Measurements from ENCODE around the gene EIF6. TPM values are rescaled to one million over a fixed set of nuclear protein-coding genes. Genes with fewer than 3 reads are reported as not detected.
A peak's percentile ranks its signal among the peaks of the same experiment; 100 is the strongest.

Gene EIF6
- total and polyA plus RNA-seq, 9 of the 15 experiments (the other 6 are each of a cell fraction or from before 2014, with no cell fraction given) = 165 to 832 (median 229) TPM

GRCh38 chr20:35327074-35327976 is 42.8 kb upstream of the EIF6 start (continued):
- TF ChIP-seq, protein P1, sequence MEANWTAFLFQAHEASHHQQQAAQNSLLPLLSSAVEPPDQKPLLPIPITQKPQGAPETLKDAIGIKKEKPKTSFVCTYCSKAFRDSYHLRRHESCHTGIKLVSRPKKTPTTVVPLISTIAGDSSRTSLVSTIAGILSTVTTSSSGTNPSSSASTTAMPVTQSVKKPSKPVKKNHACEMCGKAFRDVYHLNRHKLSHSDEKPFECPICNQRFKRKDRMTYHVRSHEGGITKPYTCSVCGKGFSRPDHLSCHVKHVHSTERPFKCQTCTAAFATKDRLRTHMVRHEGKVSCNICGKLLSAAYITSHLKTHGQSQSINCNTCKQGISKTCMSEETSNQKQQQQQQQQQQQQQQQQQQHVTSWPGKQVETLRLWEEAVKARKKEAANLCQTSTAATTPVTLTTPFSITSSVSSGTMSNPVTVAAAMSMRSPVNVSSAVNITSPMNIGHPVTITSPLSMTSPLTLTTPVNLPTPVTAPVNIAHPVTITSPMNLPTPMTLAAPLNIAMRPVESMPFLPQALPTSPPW (CRISPR knock-in tag; IDR thresholded peaks at IDR 0.05) = no peak
- TF ChIP-seq, protein P2, sequence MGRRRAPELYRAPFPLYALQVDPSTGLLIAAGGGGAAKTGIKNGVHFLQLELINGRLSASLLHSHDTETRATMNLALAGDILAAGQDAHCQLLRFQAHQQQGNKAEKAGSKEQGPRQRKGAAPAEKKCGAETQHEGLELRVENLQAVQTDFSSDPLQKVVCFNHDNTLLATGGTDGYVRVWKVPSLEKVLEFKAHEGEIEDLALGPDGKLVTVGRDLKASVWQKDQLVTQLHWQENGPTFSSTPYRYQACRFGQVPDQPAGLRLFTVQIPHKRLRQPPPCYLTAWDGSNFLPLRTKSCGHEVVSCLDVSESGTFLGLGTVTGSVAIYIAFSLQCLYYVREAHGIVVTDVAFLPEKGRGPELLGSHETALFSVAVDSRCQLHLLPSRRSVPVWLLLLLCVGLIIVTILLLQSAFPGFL (CRISPR knock-in tag; IDR thresholded peaks at IDR 0.05) = no peak
- TF ChIP-seq ELF4 (CRISPR knock-in tag; IDR thresholded peaks at IDR 0.05) (no peak), NFE2 (IDR thresholded peaks at IDR 0.05; ENCODE audit: low read depth) (no peak), FOXK2 (conservative IDR thresholded peaks at IDR 0.05 in 1 of 2, IDR thresholded peaks at IDR 0.05 in 1 of 2; ENCODE audit: low read depth in 2 of 2) (peak in 1 of 2 experiments; percentile 20; a peak in 1 of 4 replicates), JUND (IDR thresholded peaks at IDR 0.05; ENCODE audit: borderline replicate concordance, low read depth, low read length) (peak; percentile 95), JUND (tag; IDR thresholded peaks at IDR 0.05; ENCODE audit: borderline replicate concordance, low read depth, low read length) (peak; percentile 90; the same call in 1 of the 3 replicates), SPI1 (IDR thresholded peaks at IDR 0.05; ENCODE audit: borderline replicate concordance, low read depth, low read length) (no peak), GATA2 (CRISPR knock-in tag; IDR thresholded peaks at IDR 0.05) (peak; percentile 21; the same call in 1 of the 2 replicates), CAMTA2 (CRISPR knock-in tag; conservative IDR thresholded peaks at IDR 0.05) (no peak), FUS (optimal IDR thresholded peaks at IDR 0.05; ENCODE audit: low read depth, low read length) (no peak), NR2F6 (CRISPR knock-in tag; IDR thresholded peaks at IDR 0.05) (no peak), KAT7 (CRISPR knock-in tag; IDR thresholded peaks at IDR 0.05; ENCODE audit: borderline replicate concordance) (no peak), PRMT5 (CRISPR knock-in tag; IDR thresholded peaks at IDR 0.05) (no peak), TAL1 (IDR thresholded peaks at IDR 0.05) (peak; percentile 27; the same call in 1 of the 2 replicates), KDM1A (IDR thresholded peaks at IDR 0.05) (peak in 1 of 2 experiments; percentile 15; a peak in 1 of 4 replicates)
- TF ChIP-seq, protein P3, sequence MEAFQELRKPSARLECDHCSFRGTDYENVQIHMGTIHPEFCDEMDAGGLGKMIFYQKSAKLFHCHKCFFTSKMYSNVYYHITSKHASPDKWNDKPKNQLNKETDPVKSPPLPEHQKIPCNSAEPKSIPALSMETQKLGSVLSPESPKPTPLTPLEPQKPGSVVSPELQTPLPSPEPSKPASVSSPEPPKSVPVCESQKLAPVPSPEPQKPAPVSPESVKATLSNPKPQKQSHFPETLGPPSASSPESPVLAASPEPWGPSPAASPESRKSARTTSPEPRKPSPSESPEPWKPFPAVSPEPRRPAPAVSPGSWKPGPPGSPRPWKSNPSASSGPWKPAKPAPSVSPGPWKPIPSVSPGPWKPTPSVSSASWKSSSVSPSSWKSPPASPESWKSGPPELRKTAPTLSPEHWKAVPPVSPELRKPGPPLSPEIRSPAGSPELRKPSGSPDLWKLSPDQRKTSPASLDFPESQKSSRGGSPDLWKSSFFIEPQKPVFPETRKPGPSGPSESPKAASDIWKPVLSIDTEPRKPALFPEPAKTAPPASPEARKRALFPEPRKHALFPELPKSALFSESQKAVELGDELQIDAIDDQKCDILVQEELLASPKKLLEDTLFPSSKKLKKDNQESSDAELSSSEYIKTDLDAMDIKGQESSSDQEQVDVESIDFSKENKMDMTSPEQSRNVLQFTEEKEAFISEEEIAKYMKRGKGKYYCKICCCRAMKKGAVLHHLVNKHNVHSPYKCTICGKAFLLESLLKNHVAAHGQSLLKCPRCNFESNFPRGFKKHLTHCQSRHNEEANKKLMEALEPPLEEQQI (IDR thresholded peaks at IDR 0.05) = no peak
- TF ChIP-seq, protein P4, sequence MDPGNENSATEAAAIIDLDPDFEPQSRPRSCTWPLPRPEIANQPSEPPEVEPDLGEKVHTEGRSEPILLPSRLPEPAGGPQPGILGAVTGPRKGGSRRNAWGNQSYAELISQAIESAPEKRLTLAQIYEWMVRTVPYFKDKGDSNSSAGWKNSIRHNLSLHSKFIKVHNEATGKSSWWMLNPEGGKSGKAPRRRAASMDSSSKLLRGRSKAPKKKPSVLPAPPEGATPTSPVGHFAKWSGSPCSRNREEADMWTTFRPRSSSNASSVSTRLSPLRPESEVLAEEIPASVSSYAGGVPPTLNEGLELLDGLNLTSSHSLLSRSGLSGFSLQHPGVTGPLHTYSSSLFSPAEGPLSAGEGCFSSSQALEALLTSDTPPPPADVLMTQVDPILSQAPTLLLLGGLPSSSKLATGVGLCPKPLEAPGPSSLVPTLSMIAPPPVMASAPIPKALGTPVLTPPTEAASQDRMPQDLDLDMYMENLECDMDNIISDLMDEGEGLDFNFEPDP (CRISPR knock-in tag; IDR thresholded peaks at IDR 0.05) = no peak
- TF ChIP-seq, protein P5, sequence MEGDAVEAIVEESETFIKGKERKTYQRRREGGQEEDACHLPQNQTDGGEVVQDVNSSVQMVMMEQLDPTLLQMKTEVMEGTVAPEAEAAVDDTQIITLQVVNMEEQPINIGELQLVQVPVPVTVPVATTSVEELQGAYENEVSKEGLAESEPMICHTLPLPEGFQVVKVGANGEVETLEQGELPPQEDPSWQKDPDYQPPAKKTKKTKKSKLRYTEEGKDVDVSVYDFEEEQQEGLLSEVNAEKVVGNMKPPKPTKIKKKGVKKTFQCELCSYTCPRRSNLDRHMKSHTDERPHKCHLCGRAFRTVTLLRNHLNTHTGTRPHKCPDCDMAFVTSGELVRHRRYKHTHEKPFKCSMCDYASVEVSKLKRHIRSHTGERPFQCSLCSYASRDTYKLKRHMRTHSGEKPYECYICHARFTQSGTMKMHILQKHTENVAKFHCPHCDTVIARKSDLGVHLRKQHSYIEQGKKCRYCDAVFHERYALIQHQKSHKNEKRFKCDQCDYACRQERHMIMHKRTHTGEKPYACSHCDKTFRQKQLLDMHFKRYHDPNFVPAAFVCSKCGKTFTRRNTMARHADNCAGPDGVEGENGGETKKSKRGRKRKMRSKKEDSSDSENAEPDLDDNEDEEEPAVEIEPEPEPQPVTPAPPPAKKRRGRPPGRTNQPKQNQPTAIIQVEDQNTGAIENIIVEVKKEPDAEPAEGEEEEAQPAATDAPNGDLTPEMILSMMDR (IDR thresholded peaks at IDR 0.05 in 2 of 3, conservative IDR thresholded peaks at IDR 0.05 in 1 of 3; ENCODE audit: insufficient read depth in 2 of 3, low read depth in 1 of 3, low read length in 3 of 3) = no peak

All from K562 (cell line).